ENCODE results near the gene CNOT6.
"Not testable (repeated sequence)": the region's sequence is repeated elsewhere in the genome, so short reads cannot be mapped to it uniquely, and the experiment has no call there.

CNOT6 gene

DNA sequence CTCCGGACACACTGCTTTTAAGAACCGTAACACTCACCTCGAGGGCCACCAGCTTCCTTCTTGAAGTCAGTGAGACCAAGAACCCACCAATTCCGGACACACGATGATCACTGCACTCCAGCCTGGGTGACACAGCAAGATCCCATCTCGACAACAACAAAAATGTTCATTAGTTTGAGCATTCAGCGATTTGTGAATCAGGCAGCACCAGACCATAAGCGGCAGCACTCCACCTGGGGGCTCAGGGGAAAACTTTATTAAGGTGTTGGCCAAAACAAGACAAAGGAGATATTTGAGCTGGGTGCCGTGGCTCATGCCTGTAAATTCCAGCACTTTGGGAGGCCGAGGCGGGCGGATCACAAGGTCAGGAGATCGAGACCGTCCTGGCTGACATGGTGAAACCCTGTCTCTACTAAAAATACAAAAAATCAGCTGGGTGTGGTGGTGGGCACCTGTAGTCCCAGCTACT lies 34.5 kb upstream of the CNOT6 start:
- not testable (repeated sequence) for H3K36me3 ChIP-seq (ENCODE audit: insufficient read depth, low read length); H3K4me3 ChIP-seq (ENCODE audit: low read depth in 1 of 2, low read length in 2 of 2); H3K27ac ChIP-seq (ENCODE audit: low read length); H3K27me3 ChIP-seq (ENCODE audit: insufficient read depth, low read length, poor library complexity); H3K9me3 ChIP-seq (ENCODE audit: insufficient read depth, low read length, severe bottlenecking); H3K4me1 ChIP-seq (ENCODE audit: insufficient read depth, low read length); ATAC-seq (ENCODE audit: insufficient read depth, low read depth); DNase-seq; H2AFZ ChIP-seq (ENCODE audit: low read depth, low read length); H4K20me1 ChIP-seq (ENCODE audit: insufficient read depth, low read length); H3K79me2 ChIP-seq (ENCODE audit: insufficient read depth, low read length); H3K9ac ChIP-seq (ENCODE audit: low read depth, low read length); H3K4me2 ChIP-seq (ENCODE audit: insufficient read depth, low read length)

DNA sequence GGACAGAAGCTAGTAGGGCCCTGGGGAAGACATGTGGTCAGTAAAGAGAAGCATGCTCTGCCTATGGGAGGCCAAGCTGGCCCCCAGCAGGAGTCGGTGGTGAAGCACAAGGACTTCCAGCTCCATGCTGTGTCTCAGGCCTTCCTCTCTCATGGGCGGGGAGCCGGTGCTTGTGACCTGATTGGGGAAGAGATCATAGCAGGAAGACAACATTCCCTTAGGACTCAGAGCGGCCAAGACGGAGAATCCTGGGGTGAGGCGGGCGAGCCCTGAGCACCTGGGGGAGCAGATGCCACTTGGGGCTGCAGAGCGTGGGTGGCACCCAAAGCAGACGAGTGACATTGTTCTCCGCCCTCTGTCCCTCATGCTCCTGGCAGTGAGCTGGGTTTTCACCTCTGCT lies 33.3 kb upstream of the CNOT6 start:
- no peaks in the 10 kb centered on the region for H3K36me3 ChIP-seq (ENCODE audit: insufficient read depth, low read length)
- TF ChIP-seq, protein P1, sequence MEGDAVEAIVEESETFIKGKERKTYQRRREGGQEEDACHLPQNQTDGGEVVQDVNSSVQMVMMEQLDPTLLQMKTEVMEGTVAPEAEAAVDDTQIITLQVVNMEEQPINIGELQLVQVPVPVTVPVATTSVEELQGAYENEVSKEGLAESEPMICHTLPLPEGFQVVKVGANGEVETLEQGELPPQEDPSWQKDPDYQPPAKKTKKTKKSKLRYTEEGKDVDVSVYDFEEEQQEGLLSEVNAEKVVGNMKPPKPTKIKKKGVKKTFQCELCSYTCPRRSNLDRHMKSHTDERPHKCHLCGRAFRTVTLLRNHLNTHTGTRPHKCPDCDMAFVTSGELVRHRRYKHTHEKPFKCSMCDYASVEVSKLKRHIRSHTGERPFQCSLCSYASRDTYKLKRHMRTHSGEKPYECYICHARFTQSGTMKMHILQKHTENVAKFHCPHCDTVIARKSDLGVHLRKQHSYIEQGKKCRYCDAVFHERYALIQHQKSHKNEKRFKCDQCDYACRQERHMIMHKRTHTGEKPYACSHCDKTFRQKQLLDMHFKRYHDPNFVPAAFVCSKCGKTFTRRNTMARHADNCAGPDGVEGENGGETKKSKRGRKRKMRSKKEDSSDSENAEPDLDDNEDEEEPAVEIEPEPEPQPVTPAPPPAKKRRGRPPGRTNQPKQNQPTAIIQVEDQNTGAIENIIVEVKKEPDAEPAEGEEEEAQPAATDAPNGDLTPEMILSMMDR (IDR thresholded peaks at IDR 0.05; ENCODE audit: borderline replicate concordance, extremely low read depth, low read length, poor library complexity, severe bottlenecking): no peak
- TF ChIP-seq EZH2 (IDR thresholded peaks at IDR 0.05; ENCODE audit: borderline replicate concordance, low read depth, low read length, severe bottlenecking): no peak
- no peak overlapping the region for H2AFZ ChIP-seq (ENCODE audit: low read depth, low read length)
- H3K4me3 ChIP-seq (ENCODE audit: low read depth in 1 of 2, low read length in 2 of 2): no peak overlapping the region
- H3K79me2 ChIP-seq (ENCODE audit: insufficient read depth, low read length): no peaks in the 10 kb centered on the region
- H3K9ac ChIP-seq (ENCODE audit: low read depth, low read length): no peak overlapping the region
- no peaks in the 10 kb centered on the region for H3K9me3 ChIP-seq (ENCODE audit: insufficient read depth, low read length, severe bottlenecking)
- no peak for DNase-seq
- no peaks in the 10 kb centered on the region for H3K27me3 ChIP-seq (ENCODE audit: insufficient read depth, low read length, poor library complexity)
- ATAC-seq (ENCODE audit: insufficient read depth, low read depth): no peak
- no peak overlapping the region for H3K27ac ChIP-seq (ENCODE audit: low read length)
- H4K20me1 ChIP-seq (ENCODE audit: insufficient read depth, low read length): no peaks in the 10 kb centered on the region
- no peak overlapping the region for H3K4me2 ChIP-seq (ENCODE audit: insufficient read depth, low read length)
- no peaks in the 10 kb centered on the region for H3K4me1 ChIP-seq (ENCODE audit: insufficient read depth, low read length)

DNA sequence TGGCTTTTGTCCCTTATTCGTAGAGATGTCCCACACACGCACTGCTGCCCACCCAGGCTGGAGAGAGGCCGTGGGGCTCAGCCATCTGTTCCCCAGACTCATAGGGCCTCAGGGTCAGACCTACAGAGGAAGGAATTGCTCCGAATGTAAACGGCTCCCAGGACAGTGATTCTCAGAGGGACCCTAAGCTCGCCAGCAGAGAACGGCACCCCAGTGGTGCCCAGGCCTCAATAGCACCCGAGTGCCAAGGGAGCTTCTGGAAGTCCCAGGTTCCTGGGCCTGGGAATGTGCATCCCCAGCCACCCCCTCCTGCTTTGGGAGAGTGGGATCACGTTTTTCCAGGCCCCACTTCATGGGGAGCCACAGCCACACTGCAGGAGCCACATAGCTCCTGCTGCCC lies 32.9 kb upstream of the CNOT6 start:
- no peak overlapping the region for H3K4me2 ChIP-seq (ENCODE audit: insufficient read depth, low read length)
- no peak for ATAC-seq (ENCODE audit: insufficient read depth, low read depth)

DNA sequence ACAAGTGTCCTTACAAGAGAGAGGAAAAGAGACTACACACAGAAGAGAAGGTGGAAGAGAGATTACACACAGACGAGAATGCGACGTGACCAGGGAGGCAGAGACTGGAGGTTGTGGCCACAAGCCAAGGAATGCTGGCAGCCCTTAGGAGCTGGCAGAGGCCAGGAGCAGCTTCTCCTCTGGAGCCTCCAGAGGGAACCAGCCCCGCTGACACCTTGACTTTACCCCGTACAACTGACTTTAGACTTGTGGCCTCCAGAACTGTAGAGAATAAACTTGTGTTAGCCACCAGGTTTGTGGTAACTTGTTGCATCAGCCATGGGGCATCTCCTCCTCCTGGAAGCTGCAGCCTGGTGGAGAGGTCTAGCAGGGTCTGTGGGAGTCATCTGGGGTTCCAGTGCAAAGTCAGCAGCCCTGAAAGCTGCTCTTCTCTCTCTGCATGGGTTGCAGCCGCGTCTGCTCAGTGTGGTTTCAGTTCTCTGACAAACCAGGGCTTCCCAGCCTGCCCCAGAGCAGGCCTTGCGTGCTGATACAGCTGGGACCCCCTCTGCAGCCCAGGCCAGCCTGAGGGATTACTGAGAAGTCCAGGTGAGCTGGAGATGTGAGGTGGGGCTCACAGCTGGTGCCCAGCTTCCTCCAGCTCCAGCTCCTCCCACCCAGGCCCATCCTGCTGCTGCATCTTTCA lies 30.8 kb upstream of the CNOT6 start:
- H3K4me3 ChIP-seq (ENCODE audit: low read depth in 1 of 2, low read length in 2 of 2): no peak overlapping the region
- TF ChIP-seq EZH2 (IDR thresholded peaks at IDR 0.05; ENCODE audit: borderline replicate concordance, low read depth, low read length, severe bottlenecking): no peak
- no peaks in the 10 kb centered on the region for H4K20me1 ChIP-seq (ENCODE audit: insufficient read depth, low read length)
- no peak overlapping the region for H2AFZ ChIP-seq (ENCODE audit: low read depth, low read length)
- H3K79me2 ChIP-seq (ENCODE audit: insufficient read depth, low read length): no peaks in the 10 kb centered on the region
- ATAC-seq (ENCODE audit: insufficient read depth, low read depth) (peak; percentile 29; the same call in 1 of the 3 replicates), DNase-seq (no peak)
- H3K27me3 ChIP-seq (ENCODE audit: insufficient read depth, low read length, poor library complexity): no peaks in the 10 kb centered on the region
- H3K4me1 ChIP-seq (ENCODE audit: insufficient read depth, low read length): no peaks in the 10 kb centered on the region
- H3K4me2 ChIP-seq (ENCODE audit: insufficient read depth, low read length): no peak overlapping the region
- no peak overlapping the region for H3K9ac ChIP-seq (ENCODE audit: low read depth, low read length)
- no peaks in the 10 kb centered on the region for H3K36me3 ChIP-seq (ENCODE audit: insufficient read depth, low read length)
- no peak overlapping the region for H3K27ac ChIP-seq (ENCODE audit: low read length)
- no peaks in the 10 kb centered on the region for H3K9me3 ChIP-seq (ENCODE audit: insufficient read depth, low read length, severe bottlenecking)

More for the DNA sequence above, 32.9 kb upstream of the CNOT6 start:
- Histone ChIP-seq H3K9me3 (ENCODE audit: insufficient read depth, low read length, severe bottlenecking) (no peaks in the 10 kb centered on the region), H3K27me3 (ENCODE audit: insufficient read depth, low read length, poor library complexity) (no peaks in the 10 kb centered on the region), H2AFZ (ENCODE audit: low read depth, low read length) (no peak overlapping the region), H4K20me1 (ENCODE audit: insufficient read depth, low read length) (no peaks in the 10 kb centered on the region), H3K27ac (ENCODE audit: low read length) (no peak overlapping the region), H3K4me3 (ENCODE audit: low read depth in 1 of 2, low read length in 2 of 2) (no peak overlapping the region), H3K36me3 (ENCODE audit: insufficient read depth, low read length) (no peaks in the 10 kb centered on the region), H3K4me1 (ENCODE audit: insufficient read depth, low read length) (no peaks in the 10 kb centered on the region), H3K9ac (ENCODE audit: low read depth, low read length) (no peak overlapping the region), H3K79me2 (ENCODE audit: insufficient read depth, low read length) (no peaks in the 10 kb centered on the region)
- DNase-seq: no peak
- TF ChIP-seq, protein P1 (IDR thresholded peaks at IDR 0.05; ENCODE audit: borderline replicate concordance, extremely low read depth, low read length, poor library complexity, severe bottlenecking): no peak
- no peak for TF ChIP-seq EZH2 (IDR thresholded peaks at IDR 0.05; ENCODE audit: borderline replicate concordance, low read depth, low read length, severe bottlenecking)
